GM12865 (cell line): ENCODE results near the gene CPEB1.

Experiments
- DNase-seq: peaks from one replicate; pipeline ENCODE4 v3.0.0; 2010; ENCODE audit warnings: low read depth
- H3K4me3 ChIP-seq: 2 replicates; pipeline ENCODE4 v1.5.1; 2011; ENCODE audit warnings: mild to moderate bottlenecking, low read depth, low read length, control low read depth
- TF ChIP-seq, protein P1 (sequence below): IDR thresholded peaks from 2 replicates; pipeline ENCODE4 v1.5.1; 2011; ENCODE audit warnings: low read length, control low read depth, low read depth, inconsistent platforms; ENCODE audit not compliant: insufficient read depth; ENCODE audit errors: missing control alignments

The CPEB1 gene

DNA sequence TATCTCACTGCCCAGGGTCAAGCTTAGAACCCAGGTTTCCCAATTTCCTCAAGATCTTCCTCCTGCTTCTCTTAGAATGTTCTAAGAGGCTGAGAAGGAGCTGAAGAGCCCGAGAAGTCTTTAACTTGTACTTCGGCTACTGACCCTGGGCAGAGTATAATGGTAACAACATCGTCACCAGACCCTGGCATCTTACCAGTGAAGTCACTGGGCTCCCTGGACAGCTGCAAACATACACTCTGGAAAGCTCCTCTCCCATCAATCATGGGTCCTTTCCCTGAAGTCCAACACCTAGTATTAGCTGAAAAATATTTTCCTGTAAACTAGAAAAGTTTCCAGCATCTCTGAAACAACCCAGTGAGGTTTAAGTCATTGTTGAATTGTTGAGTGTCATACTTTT, 22.7 kb downstream of the CPEB1 start:
- no peak overlapping the region for H3K4me3 ChIP-seq
- TF ChIP-seq, protein P1, sequence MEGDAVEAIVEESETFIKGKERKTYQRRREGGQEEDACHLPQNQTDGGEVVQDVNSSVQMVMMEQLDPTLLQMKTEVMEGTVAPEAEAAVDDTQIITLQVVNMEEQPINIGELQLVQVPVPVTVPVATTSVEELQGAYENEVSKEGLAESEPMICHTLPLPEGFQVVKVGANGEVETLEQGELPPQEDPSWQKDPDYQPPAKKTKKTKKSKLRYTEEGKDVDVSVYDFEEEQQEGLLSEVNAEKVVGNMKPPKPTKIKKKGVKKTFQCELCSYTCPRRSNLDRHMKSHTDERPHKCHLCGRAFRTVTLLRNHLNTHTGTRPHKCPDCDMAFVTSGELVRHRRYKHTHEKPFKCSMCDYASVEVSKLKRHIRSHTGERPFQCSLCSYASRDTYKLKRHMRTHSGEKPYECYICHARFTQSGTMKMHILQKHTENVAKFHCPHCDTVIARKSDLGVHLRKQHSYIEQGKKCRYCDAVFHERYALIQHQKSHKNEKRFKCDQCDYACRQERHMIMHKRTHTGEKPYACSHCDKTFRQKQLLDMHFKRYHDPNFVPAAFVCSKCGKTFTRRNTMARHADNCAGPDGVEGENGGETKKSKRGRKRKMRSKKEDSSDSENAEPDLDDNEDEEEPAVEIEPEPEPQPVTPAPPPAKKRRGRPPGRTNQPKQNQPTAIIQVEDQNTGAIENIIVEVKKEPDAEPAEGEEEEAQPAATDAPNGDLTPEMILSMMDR, result no peak
- DNase-seq, result no peak

DNA sequence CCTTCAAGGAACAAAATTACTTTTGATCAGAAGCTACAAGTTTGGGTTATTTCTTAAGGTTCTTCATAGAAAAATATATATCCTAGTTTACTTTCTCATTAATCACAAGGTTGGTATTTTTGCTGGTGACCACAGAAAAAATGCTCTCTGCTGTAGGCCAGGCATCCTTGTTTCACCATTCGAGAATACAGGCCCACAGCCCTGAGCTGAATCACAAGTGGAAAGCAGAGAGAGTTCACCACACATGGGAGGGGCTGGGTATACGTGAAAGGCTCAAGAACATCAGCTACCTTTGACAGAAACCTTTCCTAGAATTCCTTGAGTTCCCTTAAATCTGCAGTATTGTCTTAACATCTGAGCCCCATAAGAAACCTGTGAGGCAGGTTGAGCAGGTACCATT, 23.2 kb downstream of the CPEB1 start:
- no peak overlapping the region for H3K4me3 ChIP-seq
- TF ChIP-seq, protein P1, result no peak
- no peak for DNase-seq

DNA sequence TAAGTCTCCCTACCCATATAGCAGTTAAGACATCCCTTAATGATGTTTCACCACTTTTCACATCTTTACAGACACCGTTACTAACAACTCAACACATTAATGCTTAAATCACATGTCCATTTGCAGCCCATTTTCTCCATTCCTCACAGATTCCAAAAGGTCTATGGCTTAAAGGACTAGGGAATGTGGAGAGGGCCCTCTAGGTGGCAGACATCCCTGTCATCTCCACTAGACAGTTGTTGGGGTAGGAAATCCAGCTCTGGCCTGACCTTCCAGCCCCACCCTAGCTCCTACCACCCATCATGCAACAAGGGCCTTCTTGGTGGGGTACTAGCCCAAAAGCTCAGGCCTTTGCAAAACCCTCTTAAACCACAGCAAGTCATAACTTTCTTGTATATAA, 25.2 kb downstream of the CPEB1 start:
- H3K4me3 ChIP-seq, result no peak overlapping the region
- no peak for DNase-seq
- TF ChIP-seq, protein P1, result no peak

DNA sequence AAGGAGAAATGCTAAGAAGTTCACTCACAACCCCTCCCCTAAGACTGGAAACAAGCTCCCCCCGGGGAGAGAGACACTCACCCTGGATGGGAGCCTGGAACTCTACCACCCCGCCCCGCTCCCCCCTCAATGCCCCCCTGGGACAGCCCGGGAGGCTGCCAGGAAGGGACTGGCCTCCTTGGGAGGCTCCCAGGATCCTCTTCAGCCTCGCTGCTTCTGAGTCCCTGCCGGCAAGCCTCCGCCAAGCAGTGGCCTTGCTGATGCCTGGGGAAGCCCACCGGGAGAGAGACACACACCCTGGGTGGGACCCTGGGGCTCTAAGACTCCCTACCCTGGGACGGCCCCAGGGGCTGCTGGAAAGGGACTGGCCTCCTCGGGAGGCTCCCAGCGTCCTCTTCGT, 33.4 kb downstream of the CPEB1 start:
- H3K4me3 ChIP-seq, result no peak overlapping the region
- DNase-seq, result no peak
- TF ChIP-seq, protein P1, result no peak

DNA sequence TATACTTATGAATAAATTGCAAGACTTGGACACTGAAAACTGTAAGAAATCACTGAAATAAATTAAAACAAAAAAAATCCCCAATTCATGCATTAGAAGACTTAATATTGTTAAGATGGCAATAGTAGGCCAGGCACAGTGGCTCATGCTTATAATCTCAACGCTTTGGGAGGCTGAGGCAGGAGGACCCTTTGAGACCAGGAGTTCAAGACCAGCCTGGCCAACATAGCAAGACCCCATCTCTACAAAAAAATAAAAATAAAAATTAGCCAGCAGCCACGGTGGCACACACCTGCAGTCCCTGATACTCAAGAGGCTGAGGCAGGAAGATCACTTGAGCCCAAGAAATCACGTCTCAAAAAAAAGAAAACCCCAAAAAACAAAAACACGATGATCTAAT, 35.8 kb downstream of the CPEB1 start:
- TF ChIP-seq, protein P1, result no peak
- DNase-seq, result no peak
- H3K4me3 ChIP-seq, result no peak overlapping the region

DNA sequence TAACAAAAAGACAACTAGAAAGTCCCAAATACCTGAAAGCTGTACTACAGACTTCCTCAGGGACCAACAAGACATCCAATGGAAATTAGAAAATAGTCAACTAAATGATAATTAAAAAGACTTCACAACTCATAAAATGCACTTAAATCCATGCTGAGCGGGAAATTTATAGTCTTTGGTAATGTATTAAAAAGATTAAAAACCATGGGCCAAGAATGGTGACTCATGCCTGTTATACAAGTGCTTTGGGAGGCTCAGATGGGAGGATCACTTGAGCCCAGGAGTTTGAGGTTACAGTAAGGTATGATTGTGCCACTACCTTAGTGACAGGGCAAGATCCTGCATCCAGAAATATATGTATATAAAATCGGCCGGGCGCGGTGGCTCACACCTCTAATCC, 45.0 kb downstream of the CPEB1 start:
- TF ChIP-seq, protein P1, result no peak
- no peak overlapping the region for H3K4me3 ChIP-seq
- no peak for DNase-seq

DNA sequence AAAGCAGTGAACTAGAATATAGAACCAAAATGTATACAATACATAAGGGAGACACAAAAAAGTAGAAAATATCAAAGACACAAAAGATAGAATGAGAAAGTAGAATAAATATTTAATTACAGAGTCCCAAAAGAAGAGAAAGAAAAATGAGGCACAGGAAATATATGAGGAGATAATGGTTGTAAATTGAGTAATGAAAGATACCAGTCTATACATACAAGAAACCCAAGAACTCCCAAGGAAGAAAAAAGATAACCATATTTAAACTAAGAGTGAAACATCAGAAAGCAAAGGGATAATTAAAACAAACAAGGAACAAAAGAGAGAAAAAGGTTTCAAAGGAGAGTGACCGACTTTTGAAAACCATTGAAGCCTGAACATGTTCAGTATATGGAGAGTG, 47.3 kb downstream of the CPEB1 start:
- no peak for DNase-seq
- TF ChIP-seq, protein P1, result no peak
- no peak overlapping the region for H3K4me3 ChIP-seq
